GM19397 (cell line): ENCODE results near the gene MRPL10.

Experiments
- ATAC-seq: cut with Tn5 transposase; IDR thresholded peaks from one replicate; pipeline ENCODE4 v1.9.1; 2021; ENCODE audit warnings: mild to moderate bottlenecking, moderate library complexity; ENCODE audit not compliant: unreplicated experiment

Gene MRPL10

GRCh38 chr17:47831003-47831933 lies at the start of gene MRPL10, which contains the start of gene LRRC46:
TSS of gene MRPL10 (minus strand) at chr17:47831541. CDS start at chr17:47831511, 30 bp downstream.
TSS of gene LRRC46 (plus strand) at chr17:47831670. CDS start at chr17:47831990, 320 bp downstream.
- ATAC-seq, result peak; percentile 85

- ATAC-seq, result no peak
These were observed 48.6 kb upstream of the MRPL10 start for GRCh38 chr17:47879776-47880454.

- ATAC-seq, result no peak
These were observed 47.8 kb upstream of the MRPL10 start for GRCh38 chr17:47879028-47879585.

GRCh38 chr17:47878203-47879027 lies 47.1 kb upstream of the MRPL10 start:
- ATAC-seq, result no peak

GRCh38 chr17:47877368-47878034 lies 46.2 kb upstream of the MRPL10 start:
- ATAC-seq, result no peak

- no peak for ATAC-seq
These were observed 44.0 kb upstream of the MRPL10 start for GRCh38 chr17:47875011-47875985.

- no peak for ATAC-seq
These were observed 42.1 kb upstream of the MRPL10 start for GRCh38 chr17:47873200-47874090.

- ATAC-seq, result no peak
These were observed 41.4 kb upstream of the MRPL10 start for GRCh38 chr17:47872651-47873161.

- no peak for ATAC-seq
These were observed 40.8 kb upstream of the MRPL10 start for GRCh38 chr17:47872019-47872650.

- no peak for ATAC-seq
These were observed 39.7 kb upstream of the MRPL10 start for GRCh38 chr17:47871048-47871447.

- ATAC-seq, result no peak
These were observed 38.7 kb upstream of the MRPL10 start for GRCh38 chr17:47870056-47870455.

- ATAC-seq, result no peak
These were observed 37.8 kb upstream of the MRPL10 start for GRCh38 chr17:47869114-47869513.

- ATAC-seq, result no peak
These were observed 36.6 kb upstream of the MRPL10 start for GRCh38 chr17:47867813-47868533.

GRCh38 chr17:47866941-47867340 lies 35.6 kb upstream of the MRPL10 start:
- no peak for ATAC-seq

GRCh38 chr17:47864791-47865216 lies 33.5 kb upstream of the MRPL10 start:
- ATAC-seq, result no peak

GRCh38 chr17:47862621-47863440 lies 31.5 kb upstream of the MRPL10 start:
- ATAC-seq, result no peak
